Esophagus squamous epithelium (tissue), 4 donors: Measurements from ENCODE around the gene SLCO1A2.

Source experiments
- CTCF ChIP-seq, 6 experiments: fragments of 450-650 bp in 4 of 6; fragments of 200-600 bp in 2 of 6; sonication (generic) in 2 of 6; IDR thresholded peaks; one replicate each; pipeline ENCODE4 v1.5.1; 2016 to 2019; ENCODE audit warnings: antibody characterized with exemption in 6 of 6, mild to moderate bottlenecking in 4 of 6, moderate library complexity in 4 of 6
- POLR2A ChIP-seq, 4 donors: fragments of 450-650 bp; IDR thresholded peaks; one replicate each; pipeline ENCODE4 v1.6.1; 2017; ENCODE audit warnings: antibody characterized with exemption in 4 of 4, mild to moderate bottlenecking in 4 of 4, moderate library complexity in 3 of 4

- no peak for TF ChIP-seq CTCF (IDR thresholded peaks at IDR 0.05)
- no peak for TF ChIP-seq POLR2A (IDR thresholded peaks at IDR 0.05)
These were observed 34.6 kb upstream of the SLCO1A2 start for GRCh38 chr12:21369141-21369980.
